HEK293 (cell line): ENCODE measurements around the gene ELAC1.

Experiments used
- CTCF ChIP-seq: fragments of 450-650 bp; formaldehyde crosslinking; IDR thresholded peaks from 2 replicates; pipeline ENCODE4 v1.5.1; 2016; ENCODE audit warnings: missing biosample characterization, missing genetic modification characterization
- KLF16 ChIP-seq: fragments of 450-650 bp; formaldehyde crosslinking; IDR thresholded peaks from 2 replicates; pipeline ENCODE4 v1.5.1; 2017; ENCODE audit warnings: missing biosample characterization, missing genetic modification characterization
- MYNN ChIP-seq: fragments of 450-650 bp; formaldehyde crosslinking; IDR thresholded peaks from 2 replicates; pipeline ENCODE4 v1.5.1; 2016; ENCODE audit warnings: missing biosample characterization, missing genetic modification characterization, borderline replicate concordance
- RBAK ChIP-seq: fragments of 450-650 bp; formaldehyde crosslinking; IDR thresholded peaks from 2 replicates; pipeline ENCODE4 v1.5.1; 2016; ENCODE audit warnings: missing biosample characterization, missing genetic modification characterization
- SALL2 ChIP-seq: fragments of 450-650 bp; formaldehyde crosslinking; IDR thresholded peaks from 2 replicates; pipeline ENCODE4 v1.5.0; 2017; ENCODE audit warnings: missing biosample characterization, mild to moderate bottlenecking, missing genetic modification characterization, borderline replicate concordance
- ZNF121 ChIP-seq: fragments of 450-650 bp; formaldehyde crosslinking; IDR thresholded peaks from 2 replicates; pipeline ENCODE4 v1.5.1; 2016; ENCODE audit warnings: missing biosample characterization, missing genetic modification characterization
- ZNF146 ChIP-seq: fragments of 450-650 bp; formaldehyde crosslinking; IDR thresholded peaks from 2 replicates; pipeline ENCODE4 v1.5.1; 2016; ENCODE audit warnings: missing biosample characterization, missing genetic modification characterization
- ZNF2 ChIP-seq: fragments of 450-650 bp; formaldehyde crosslinking; IDR thresholded peaks from 2 replicates; pipeline ENCODE4 v1.5.1; 2016; ENCODE audit warnings: missing biosample characterization, missing genetic modification characterization
- ZNF274 ChIP-seq, 2 experiments: fragments of 200-500 bp in 1 of 2; fragments of 450-650 bp in 1 of 2; sonication (Bioruptor generic) in 1 of 2; formaldehyde crosslinking in 1 of 2; IDR thresholded peaks; 2 replicates each; pipeline versions ENCODE4 v1.5.1 to v1.6.1; 2014 to 2016; ENCODE audit warnings: borderline replicate concordance in 1 of 2, inconsistent platforms in 1 of 2, low read length in 1 of 2, missing biosample characterization in 1 of 2, missing genetic modification characterization in 1 of 2
- ZNF350 ChIP-seq: fragments of 450-650 bp; formaldehyde crosslinking; IDR thresholded peaks from 2 replicates; pipeline ENCODE4 v1.5.0; 2017; ENCODE audit warnings: missing biosample characterization, mild to moderate bottlenecking, missing genetic modification characterization
- ZNF416 ChIP-seq: fragments of 450-650 bp; formaldehyde crosslinking; IDR thresholded peaks from 2 replicates; pipeline ENCODE4 v1.5.1; 2016; ENCODE audit warnings: missing biosample characterization, missing genetic modification characterization
- ZNF426 ChIP-seq: fragments of 450-650 bp; formaldehyde crosslinking; IDR thresholded peaks from 2 replicates; pipeline ENCODE4 v1.5.1; 2017; ENCODE audit warnings: missing biosample characterization, missing genetic modification characterization, mild to moderate bottlenecking, inconsistent platforms, moderate library complexity
- ZNF544 ChIP-seq: fragments of 450-650 bp; formaldehyde crosslinking; IDR thresholded peaks from 2 replicates; pipeline ENCODE4 v1.5.0; 2017; ENCODE audit warnings: missing biosample characterization, missing genetic modification characterization

- TF ChIP-seq CTCF, result no peak
- TF ChIP-seq ZNF416 (tag by site-specific recombination), result no peak
- TF ChIP-seq ZNF544 (tag by site-specific recombination), result no peak
- TF ChIP-seq MYNN (tag by site-specific recombination), result no peak
- no peak for TF ChIP-seq ZNF426
- TF ChIP-seq RBAK, result no peak
- no peak for TF ChIP-seq ZNF2
- TF ChIP-seq ZNF146, result no peak
- TF ChIP-seq ZNF121 (tag by site-specific recombination), result no peak
- no peak for TF ChIP-seq KLF16
- TF ChIP-seq ZNF350, result no peak
- TF ChIP-seq SALL2 (tag by site-specific recombination), result no peak
- no peak for TF ChIP-seq ZNF274 (IDR thresholded peaks at IDR 0.05; ENCODE audit: low read length)
- no peak for TF ChIP-seq ZNF274 (tag by site-specific recombination; IDR thresholded peaks at IDR 0.05; ENCODE audit: borderline replicate concordance)
Measured at GRCh38 chr18:50918153-50918552, 49.7 kb upstream of the ELAC1 start.
